WTC11 (cell line): ENCODE measurements around the gene USP11. TPM values are rescaled to one million over a fixed set of nuclear protein-coding genes. Genes with fewer than 3 reads are reported as not detected.

Experiments used
- ATAC-seq: fragments of 200-7000 bp; cut with Tn5 transposase; 2 replicates; pipeline ENCODE4 v1.10.0; 2021; ENCODE audit warnings: mild to moderate bottlenecking, moderate library complexity
- CTCF ChIA-PET: fragments of 300-600 bp; sonication (Branson Sonifier 250); formaldehyde crosslinking; loops from one replicate; lab custom pipeline; 2021; ENCODE audit warnings: antibody characterized with exemption; lab: Charles Lee
- POLR2A ChIA-PET: fragments of 350-600 bp; sonication (Branson Sonifier 250); formaldehyde crosslinking; loops from one replicate; lab custom pipeline; 2021; ENCODE audit warnings: antibody characterized with exemption; lab: Charles Lee
- DNase-seq: peaks from one replicate; pipeline ENCODE4 v3.0.0; 2021; ENCODE audit warnings: low spot score
- H3K27ac Mint-ChIP-seq: 2 replicates; pipeline ENCODE4 v1.8.0; 2021; ENCODE audit warnings: mixed read lengths
- H3K27me3 Mint-ChIP-seq: 2 replicates; pipeline ENCODE4 v1.8.0; 2021; ENCODE audit warnings: low read depth, mild to moderate bottlenecking, moderate library complexity, mixed read lengths
- H3K36me3 Mint-ChIP-seq: 2 replicates; pipeline ENCODE4 v1.8.0; 2021; ENCODE audit warnings: mixed read lengths
- H3K4me1 Mint-ChIP-seq: 2 replicates; pipeline ENCODE4 v1.8.0; 2022; ENCODE audit warnings: mixed read lengths
- H3K4me3 Mint-ChIP-seq: 2 replicates; pipeline ENCODE4 v1.8.0; 2021; ENCODE audit warnings: mild to moderate bottlenecking, moderate library complexity, mixed read lengths
- H3K9me3 Mint-ChIP-seq: 2 replicates; pipeline ENCODE4 v1.8.0; 2021; ENCODE audit warnings: mixed read lengths
- ATF6 ChIP-seq: sonication (generic); formaldehyde crosslinking; IDR thresholded peaks from 2 replicates; pipeline ENCODE4 v1.8.1; 2023; ENCODE audit warnings: mild to moderate bottlenecking, missing genetic modification reagents
- CREM ChIP-seq: sonication (generic); formaldehyde crosslinking; IDR thresholded peaks from 2 replicates; pipeline ENCODE4 v1.8.1; 2022; ENCODE audit warnings: mild to moderate bottlenecking, missing genetic modification reagents, moderate library complexity
- FOXP4 ChIP-seq: sonication (generic); formaldehyde crosslinking; IDR thresholded peaks from 2 replicates; pipeline ENCODE4 v1.8.0; 2022; ENCODE audit warnings: mild to moderate bottlenecking, missing genetic modification reagents
- HMGA2 ChIP-seq: fragments of 250-450 bp; sonication (Bioruptor Pico); IDR thresholded peaks from 2 replicates; pipeline ENCODE4 v1.4.0; 2021; ENCODE audit warnings: mild to moderate bottlenecking, moderate library complexity
- HMGXB4 ChIP-seq: sonication (generic); formaldehyde crosslinking; IDR thresholded peaks from 2 replicates; pipeline ENCODE4 v1.8.1; 2023; ENCODE audit warnings: mild to moderate bottlenecking, moderate library complexity, missing genetic modification reagents
- NFYB ChIP-seq: sonication (generic); formaldehyde crosslinking; conservative IDR thresholded peaks from 2 replicates; pipeline ENCODE4 v1.8.0; 2022; ENCODE audit warnings: low read depth, missing genetic modification reagents
- NR2C2 ChIP-seq: sonication (generic); formaldehyde crosslinking; IDR thresholded peaks from 2 replicates; pipeline ENCODE4 v1.8.0; 2022; ENCODE audit warnings: mild to moderate bottlenecking, missing genetic modification reagents
- RORB ChIP-seq: fragments of 250-450 bp; sonication (Bioruptor Pico); IDR thresholded peaks from 2 replicates; pipeline ENCODE4 v1.9.0; 2021; ENCODE audit warnings: mild to moderate bottlenecking
- SP1 ChIP-seq: sonication (generic); formaldehyde crosslinking; conservative IDR thresholded peaks from 2 replicates; pipeline ENCODE4 v1.8.1; 2022; ENCODE audit warnings: missing genetic modification reagents
- USF1 ChIP-seq: sonication (generic); formaldehyde crosslinking; IDR thresholded peaks from 2 replicates; pipeline ENCODE4 v1.8.0; 2022; ENCODE audit warnings: mild to moderate bottlenecking, missing genetic modification reagents
- USF2 ChIP-seq: sonication (generic); formaldehyde crosslinking; IDR thresholded peaks from 2 replicates; pipeline ENCODE4 v1.8.1; 2023; ENCODE audit warnings: mild to moderate bottlenecking, missing genetic modification reagents, moderate library complexity
- ZBTB43 ChIP-seq: sonication (generic); formaldehyde crosslinking; IDR thresholded peaks from 2 replicates; pipeline ENCODE4 v1.8.1; 2023; ENCODE audit warnings: mild to moderate bottlenecking, missing genetic modification reagents
- ZNF281 ChIP-seq: sonication (generic); formaldehyde crosslinking; IDR thresholded peaks from 2 replicates; pipeline ENCODE4 v1.8.0; 2023; ENCODE audit warnings: mild to moderate bottlenecking, missing genetic modification reagents
- total RNA-seq: library from RNA; stranded (reverse); gene quantifications from 3 replicates; pipeline ENCODE4 v1.2.3, GENCODE V29; 2021

The USP11 gene
- total RNA-seq, 1 experiment from 2014 or later: 86.8 TPM

- TF ChIP-seq HMGA2 (CRISPR knock-in tag) (no peak), HMGXB4 (no peak), CREM (CRISPR knock-in tag) (no peak), SP1 (CRISPR knock-in tag) (peak; percentile 50; the same call in 1 of the 2 replicates), ZNF281 (CRISPR knock-in tag) (no peak), USF1 (CRISPR knock-in tag) (no peak), NR2C2 (CRISPR knock-in tag) (no peak), RORB (CRISPR knock-in tag) (no peak), USF2 (CRISPR knock-in tag) (no peak), NFYB (CRISPR knock-in tag) (0 out of 2 replicates have a peak, but pooled peaks have one; percentile 41)
Measured at GRCh38 chrX:47217852-47218279, 14.9 kb upstream of the USP11 start (continued).

GRCh38 chrX:47218280-47218919 lies 14.4 kb upstream of the USP11 start, which contains the start of gene CDK16:
Gene CDK16, plus strand, starts transcription at chrX:47218681. Its CDS starts 4,877 bp downstream, at chrX:47223558.
- ChIA-PET POLR2A (interaction anchor here (0.6 to 2.3 kb wide), 9 partner anchors 15 to 338 kb away, joined by 3 to 14 read pairs (median 3); partner anchors contain the start of gene USP11), CTCF (interaction anchor here (0.9 to 1.5 kb wide), 6 partner anchors 18 to 304 kb away, joined by 3 to 18 read pairs (median 6); no protein-coding TSS in a partner anchor)
- peak; percentile 17 for ATAC-seq
- peaks cover 30% of the 10 kb centered on the region for H3K4me1 Mint-ChIP-seq
- H3K27me3 Mint-ChIP-seq: no peaks in the 10 kb centered on the region; the same call in 1 of the 2 replicates
- no peaks in the 10 kb centered on the region for H3K9me3 Mint-ChIP-seq
- TF ChIP-seq ATF6 (CRISPR knock-in tag) (no peak), HMGXB4 (peak; percentile 79), CREM (CRISPR knock-in tag) (no peak), ZBTB43 (CRISPR knock-in tag) (no peak), FOXP4 (CRISPR knock-in tag) (0 out of 2 replicates have a peak, but pooled peaks have one; percentile 54)
- H3K36me3 Mint-ChIP-seq: peaks cover 35% of the 10 kb centered on the region
- peak within 1 kb of the TSS; percentile 99 for H3K27ac Mint-ChIP-seq
- H3K4me3 Mint-ChIP-seq: peak within 1 kb of the TSS; percentile 90
- DNase-seq: peak; percentile 54
